Endodermal cell (in vitro differentiated cells): ENCODE data around the gene EEF1G. TPM values are rescaled to one million over a fixed set of nuclear protein-coding genes. Genes with fewer than 3 reads are reported as not detected.

ENCODE experiments used
- DNase-seq: peaks from one replicate; pipeline ENCODE4 v3.0.0-alpha.2; 2017
- H3K27ac ChIP-seq: 2 replicates; pipeline ENCODE4 v1.5.1; 2013; ENCODE audit warnings: mild to moderate bottlenecking, low read depth, low read length, moderate library complexity
- H3K27me3 ChIP-seq: 2 replicates; pipeline ENCODE4 v1.6.1; 2013; ENCODE audit warnings: mild to moderate bottlenecking, low read length, moderate library complexity; ENCODE audit not compliant: insufficient read depth, control insufficient read depth, poor library complexity, severe bottlenecking
- H3K36me3 ChIP-seq: 2 replicates; pipeline ENCODE4 v1.7.0; 2013; ENCODE audit warnings: mild to moderate bottlenecking, low read length, moderate library complexity; ENCODE audit not compliant: control insufficient read depth, insufficient read depth
- H3K4me1 ChIP-seq: one replicate; pipeline ENCODE4 v1.7.0; 2013; ENCODE audit warnings: low read length; ENCODE audit not compliant: control insufficient read depth, insufficient read depth
- H3K4me3 ChIP-seq: 2 replicates; pipeline ENCODE4 v1.5.1; 2013; ENCODE audit warnings: mild to moderate bottlenecking, low read length, moderate library complexity
- H3K9ac ChIP-seq: 2 replicates; pipeline ENCODE4 v1.6.1; 2013; ENCODE audit warnings: mild to moderate bottlenecking, low read length, moderate library complexity; ENCODE audit not compliant: poor library complexity, severe bottlenecking; ENCODE audit errors: extremely low read depth
- H3K9me3 ChIP-seq: 2 replicates; pipeline ENCODE4 v1.6.1; 2013; ENCODE audit warnings: mild to moderate bottlenecking, low read length, moderate library complexity; ENCODE audit not compliant: control insufficient read depth
- H3K27ac Mint-ChIP-seq: 2 replicates; pipeline ENCODE4 v1.8.0; 2020; ENCODE audit warnings: mixed read lengths
- H3K27me3 Mint-ChIP-seq: 2 replicates; pipeline ENCODE4 v1.8.0; 2021; ENCODE audit warnings: mild to moderate bottlenecking, mixed read lengths; ENCODE audit not compliant: insufficient read depth
- H3K36me3 Mint-ChIP-seq: 2 replicates; pipeline ENCODE4 v1.8.0; 2020; ENCODE audit warnings: low read depth, mixed read lengths
- H3K4me1 Mint-ChIP-seq: 2 replicates; pipeline ENCODE4 v1.8.0; 2020; ENCODE audit warnings: mixed read lengths
- H3K4me3 Mint-ChIP-seq: 2 replicates; pipeline ENCODE4 v1.8.0; 2020; ENCODE audit warnings: mild to moderate bottlenecking, moderate library complexity, mixed read lengths
- H3K9me3 Mint-ChIP-seq: 2 replicates; pipeline ENCODE4 v1.8.0; 2020; ENCODE audit warnings: mild to moderate bottlenecking, mixed read lengths
- CTCF ChIP-seq: fragments of 200-600 bp; sonication (generic); conservative IDR thresholded peaks from 2 replicates; pipeline ENCODE4 v1.5.0; 2021; ENCODE audit warnings: antibody characterized with exemption, mild to moderate bottlenecking
- WGBS, 2 experiments: methylation state at CpG; one replicate each; pipeline versions ENCODE4 v1.1.5 to v1.1.7; 2013; ENCODE audit warnings: missing lambda C conversion rate in 2 of 2, mixed read lengths in 1 of 2; ENCODE audit not compliant: insufficient coverage in 1 of 2, insufficient read length in 1 of 2; 5-methylcytosine and 5-hydroxymethylcytosine counted together
- total RNA-seq, 2 donors: library from RNA; stranded (reverse); fragmentation: NEBNext Ultra II Directional in 1 of 2; extraction: Animal tissue kit (Norgen Biotek cat#: 25700) in 1 of 2; gene quantifications; 2 replicates in 1 of 2; 3 replicates in 1 of 2; pipeline ENCODE4 v1.2.1, GENCODE V29; 2021

The EEF1G gene
- total RNA-seq, 2 donors from 2014 or later: 1,705 to 1,818 TPM

GRCh38 chr11:62569611-62570010 lies 4.1 kb downstream of the EEF1G start:
- Histone ChIP-seq H3K9me3 (no peaks in the 10 kb centered on the region), H3K4me3 (no peak overlapping the region), H3K9ac (no peak overlapping the region), H3K27me3 (no peaks in the 10 kb centered on the region), H3K4me1 (peaks cover 6% of the 10 kb centered on the region), H3K27ac (no peak overlapping the region), H3K36me3 (peaks cover 81% of the 10 kb centered on the region)
- Mint-ChIP-seq H3K27me3 (no peaks in the 10 kb centered on the region), H3K36me3 (peaks cover 80% of the 10 kb centered on the region), H3K4me1 (peaks cover 45% of the 10 kb centered on the region), H3K9me3 (no peaks in the 10 kb centered on the region), H3K27ac (no peak overlapping the region), H3K4me3 (no peak overlapping the region)
- DNase-seq: no peak
- TF ChIP-seq CTCF: no peak
- WGBS, 2 experiments: 88 to 100% methylated on average over 1 of the region's 1 CpG

- Histone ChIP-seq H3K4me1 (peaks cover 6% of the 10 kb centered on the region), H3K9ac (no peak overlapping the region), H3K36me3 (peaks cover 89% of the 10 kb centered on the region), H3K4me3 (peak overlapping the region; percentile 45), H3K27me3 (no peaks in the 10 kb centered on the region), H3K9me3 (no peaks in the 10 kb centered on the region), H3K27ac (no peak overlapping the region)
- Mint-ChIP-seq H3K4me1 (peaks cover 36% of the 10 kb centered on the region), H3K9me3 (no peaks in the 10 kb centered on the region), H3K27me3 (no peaks in the 10 kb centered on the region), H3K4me3 (no peak overlapping the region), H3K36me3 (peaks cover 80% of the 10 kb centered on the region), H3K27ac (peak overlapping the region; percentile 66)
- WGBS, 2 experiments: 91 to 94% methylated on average over 4 to 7 of the region's 8 CpGs
- no peak for TF ChIP-seq CTCF
- DNase-seq: no peak
Observed at GRCh38 chr11:62567018-62567633, 6.6 kb downstream of the EEF1G start.

GRCh38 chr11:62566247-62566646 lies 7.4 kb downstream of the EEF1G start:
- Histone ChIP-seq H3K9me3 (no peaks in the 10 kb centered on the region), H3K27ac (no peak overlapping the region), H3K27me3 (no peaks in the 10 kb centered on the region), H3K4me1 (peaks cover under 1% of the 10 kb centered on the region), H3K4me3 (no peak overlapping the region), H3K9ac (no peak overlapping the region), H3K36me3 (peaks cover 81% of the 10 kb centered on the region)
- TF ChIP-seq CTCF: no peak
- DNase-seq: no peak
- H3K36me3 Mint-ChIP-seq: peaks cover 74% of the 10 kb centered on the region
- no peak overlapping the region for H3K27ac Mint-ChIP-seq
- H3K4me1 Mint-ChIP-seq: peaks cover 35% of the 10 kb centered on the region
- H3K4me3 Mint-ChIP-seq: no peak overlapping the region
- H3K27me3 Mint-ChIP-seq: no peaks in the 10 kb centered on the region
- H3K9me3 Mint-ChIP-seq: no peaks in the 10 kb centered on the region
- 97 to 98% methylated on average over 7 to 8 of the region's 8 CpGs for WGBS, 2 experiments
